Right lobe of liver (tissue), 4 donors: ENCODE data around the gene MCAM.

ENCODE experiments used
- CTCF ChIP-seq, 4 donors: fragments of 200-600 bp in 3 of 4; fragments of 450-650 bp in 1 of 4; IDR thresholded peaks; one replicate each; pipeline versions ENCODE4 v1.5.1 to v1.8.0; 2016 to 2022; ENCODE audit warnings: antibody characterized with exemption in 4 of 4, mild to moderate bottlenecking in 2 of 4
- POLR2A ChIP-seq: fragments of 450-650 bp; IDR thresholded peaks from one replicate; pipeline ENCODE4 v1.6.1; 2017; ENCODE audit warnings: antibody characterized with exemption, mild to moderate bottlenecking
- donor health status: DM: no; HTN: no; CAD: no.
- donor health status: DM: no; HTN: no; CAD: no.
- donor health status: DM: no; HTN: yes; CAD: no.

GRCh38 chr11:119293461-119293860 lies 23.5 kb downstream of the MCAM start:
- no peak for TF ChIP-seq CTCF (IDR thresholded peaks at IDR 0.05)
- no peak for TF ChIP-seq POLR2A
